ENCODE measurements around the gene CEP19. TPM values are rescaled to one million over a fixed set of nuclear protein-coding genes. Genes with fewer than 3 reads are reported as not detected.

Gene CEP19
- total RNA-seq, 1 donor = 3.6 TPM

- H3K4me1 ChIP-seq (ENCODE audit: insufficient read depth, low read length) = peaks cover 8% of the 10 kb centered on the region
- no peak for TF ChIP-seq CTCF (IDR thresholded peaks at IDR 0.05; ENCODE audit: extremely low read depth, low read depth, low read length)
Observed at GRCh38 chr3:196666001-196666867, 45.8 kb downstream of the CEP19 start.

GRCh38 chr3:196662711-196663571, 49.1 kb downstream of the CEP19 start:
- DNase-seq (ENCODE audit: insufficient read length, low spot score, missing footprints) = peak; percentile 74
- no peaks in the 10 kb centered on the region for H3K79me2 ChIP-seq (ENCODE audit: insufficient read depth, low read length)
- H3K36me3 ChIP-seq (ENCODE audit: insufficient read depth, low read length) = no peaks in the 10 kb centered on the region
- H3K9me3 ChIP-seq (ENCODE audit: low read depth, low read length) = no peaks in the 10 kb centered on the region
- H3K27me3 ChIP-seq (ENCODE audit: insufficient read depth, low read length) = peaks cover 4% of the 10 kb centered on the region
- H3K4me3 ChIP-seq (ENCODE audit: insufficient read depth, low read length) = no peak overlapping the region
- no peak for TF ChIP-seq CTCF (IDR thresholded peaks at IDR 0.05; ENCODE audit: extremely low read depth, low read depth, low read length)
- H4K20me1 ChIP-seq (ENCODE audit: insufficient read depth, low read length) = no peaks in the 10 kb centered on the region
- no peak overlapping the region for H3K4me2 ChIP-seq (ENCODE audit: insufficient read depth, low read length)
- H3K27ac ChIP-seq (ENCODE audit: low read depth, low read length) = no peak overlapping the region
- H2AFZ ChIP-seq (ENCODE audit: low read length) = no peak overlapping the region
- peaks cover 8% of the 10 kb centered on the region for H3K4me1 ChIP-seq (ENCODE audit: insufficient read depth, low read length)

More at GRCh38 chr3:196666001-196666867, 45.8 kb downstream of the CEP19 start:
- Histone ChIP-seq H2AFZ (ENCODE audit: low read length) (peak overlapping the region; percentile 84), H3K27me3 (ENCODE audit: insufficient read depth, low read length) (peaks cover 12% of the 10 kb centered on the region), H3K9me3 (ENCODE audit: low read depth, low read length) (no peaks in the 10 kb centered on the region), H3K79me2 (ENCODE audit: insufficient read depth, low read length) (no peaks in the 10 kb centered on the region), H3K27ac (ENCODE audit: low read depth, low read length) (no peak overlapping the region), H4K20me1 (ENCODE audit: insufficient read depth, low read length) (no peaks in the 10 kb centered on the region), H3K4me2 (ENCODE audit: insufficient read depth, low read length) (peak overlapping the region; percentile 56), H3K4me3 (ENCODE audit: insufficient read depth, low read length) (no peak overlapping the region), H3K36me3 (ENCODE audit: insufficient read depth, low read length) (no peaks in the 10 kb centered on the region)
- peak; percentile 87 for DNase-seq (ENCODE audit: insufficient read length, low spot score, missing footprints)

GRCh38 chr3:196662033-196662432, 50.0 kb downstream of the CEP19 start:
- H3K4me3 ChIP-seq (ENCODE audit: insufficient read depth, low read length) = no peak overlapping the region
- H3K27me3 ChIP-seq (ENCODE audit: insufficient read depth, low read length) = peaks cover 4% of the 10 kb centered on the region
- no peak for TF ChIP-seq CTCF (IDR thresholded peaks at IDR 0.05; ENCODE audit: extremely low read depth, low read depth, low read length)
- H3K79me2 ChIP-seq (ENCODE audit: insufficient read depth, low read length) = no peaks in the 10 kb centered on the region
- no peaks in the 10 kb centered on the region for H3K9me3 ChIP-seq (ENCODE audit: low read depth, low read length)
- H4K20me1 ChIP-seq (ENCODE audit: insufficient read depth, low read length) = no peaks in the 10 kb centered on the region
- H2AFZ ChIP-seq (ENCODE audit: low read length) = no peak overlapping the region
- no peaks in the 10 kb centered on the region for H3K36me3 ChIP-seq (ENCODE audit: insufficient read depth, low read length)
- DNase-seq (ENCODE audit: insufficient read length, low spot score, missing footprints) = peak; percentile 8
- no peak overlapping the region for H3K4me2 ChIP-seq (ENCODE audit: insufficient read depth, low read length)
- H3K27ac ChIP-seq (ENCODE audit: low read depth, low read length) = no peak overlapping the region
- peaks cover 8% of the 10 kb centered on the region for H3K4me1 ChIP-seq (ENCODE audit: insufficient read depth, low read length)

- Histone ChIP-seq H3K27me3 (ENCODE audit: insufficient read depth, low read length) (peaks cover 4% of the 10 kb centered on the region), H3K4me3 (ENCODE audit: insufficient read depth, low read length) (no peak overlapping the region), H2AFZ (ENCODE audit: low read length) (no peak overlapping the region), H3K4me2 (ENCODE audit: insufficient read depth, low read length) (no peak overlapping the region), H3K27ac (ENCODE audit: low read depth, low read length) (no peak overlapping the region), H3K9me3 (ENCODE audit: low read depth, low read length) (no peaks in the 10 kb centered on the region), H3K79me2 (ENCODE audit: insufficient read depth, low read length) (no peaks in the 10 kb centered on the region), H3K36me3 (ENCODE audit: insufficient read depth, low read length) (no peaks in the 10 kb centered on the region), H3K4me1 (ENCODE audit: insufficient read depth, low read length) (peaks cover 7% of the 10 kb centered on the region), H4K20me1 (ENCODE audit: insufficient read depth, low read length) (no peaks in the 10 kb centered on the region)
- peak; percentile 11 for DNase-seq (ENCODE audit: insufficient read length, low spot score, missing footprints)
- TF ChIP-seq CTCF (IDR thresholded peaks at IDR 0.05; ENCODE audit: extremely low read depth, low read depth, low read length) = no peak
Observed at GRCh38 chr3:196661400-196661799, 50.6 kb downstream of the CEP19 start.
